ENCODE results near the gene MTCL1.

MTCL1 gene

GRCh38 chr18:8778386-8778785 is 73.0 kb downstream of the MTCL1 start:
- Histone ChIP-seq H4K20me1 (ENCODE audit: insufficient read depth, low read length) (no peaks in the 10 kb centered on the region), H3K9me3 (ENCODE audit: insufficient read depth, low read length, severe bottlenecking) (no peaks in the 10 kb centered on the region), H3K27ac (ENCODE audit: low read length) (no peak overlapping the region), H3K79me2 (ENCODE audit: insufficient read depth, low read length) (no peaks in the 10 kb centered on the region), H2AFZ (ENCODE audit: low read depth, low read length) (no peak overlapping the region), H3K4me3 (ENCODE audit: low read depth in 1 of 2, low read length in 2 of 2) (no peak overlapping the region), H3K9ac (ENCODE audit: low read depth, low read length) (no peak overlapping the region), H3K27me3 (ENCODE audit: insufficient read depth, low read length, poor library complexity) (no peaks in the 10 kb centered on the region), H3K4me2 (ENCODE audit: insufficient read depth, low read length) (no peak overlapping the region), H3K4me1 (ENCODE audit: insufficient read depth, low read length) (no peaks in the 10 kb centered on the region), H3K36me3 (ENCODE audit: insufficient read depth, low read length) (no peaks in the 10 kb centered on the region)
- no peak for TF ChIP-seq CTCF (IDR thresholded peaks at IDR 0.05; ENCODE audit: borderline replicate concordance, extremely low read depth, low read length, poor library complexity, severe bottlenecking)
- no peak for TF ChIP-seq EZH2 (IDR thresholded peaks at IDR 0.05; ENCODE audit: borderline replicate concordance, low read depth, low read length, severe bottlenecking)
- DNase-seq (no peak), ATAC-seq (ENCODE audit: insufficient read depth, low read depth) (no peak)

- H3K9ac ChIP-seq (ENCODE audit: low read depth, low read length) = no peak overlapping the region
Measured at GRCh38 chr18:8778824-8779223, 73.5 kb downstream of the MTCL1 start.

GRCh38 chr18:8779251-8779650 is 73.9 kb downstream of the MTCL1 start:
- Histone ChIP-seq H3K9me3 (ENCODE audit: insufficient read depth, low read length, severe bottlenecking) (no peaks in the 10 kb centered on the region), H3K4me3 (ENCODE audit: low read depth in 1 of 2, low read length in 2 of 2) (no peak overlapping the region), H3K27ac (ENCODE audit: low read length) (no peak overlapping the region), H3K36me3 (ENCODE audit: insufficient read depth, low read length) (no peaks in the 10 kb centered on the region), H3K27me3 (ENCODE audit: insufficient read depth, low read length, poor library complexity) (no peaks in the 10 kb centered on the region), H3K4me1 (ENCODE audit: insufficient read depth, low read length) (no peaks in the 10 kb centered on the region), H3K4me2 (ENCODE audit: insufficient read depth, low read length) (no peak overlapping the region), H3K79me2 (ENCODE audit: insufficient read depth, low read length) (no peaks in the 10 kb centered on the region), H2AFZ (ENCODE audit: low read depth, low read length) (no peak overlapping the region), H3K9ac (ENCODE audit: low read depth, low read length) (no peak overlapping the region), H4K20me1 (ENCODE audit: insufficient read depth, low read length) (no peaks in the 10 kb centered on the region)
- TF ChIP-seq CTCF (IDR thresholded peaks at IDR 0.05; ENCODE audit: borderline replicate concordance, extremely low read depth, low read length, poor library complexity, severe bottlenecking) (no peak), EZH2 (IDR thresholded peaks at IDR 0.05; ENCODE audit: borderline replicate concordance, low read depth, low read length, severe bottlenecking) (no peak)
- ATAC-seq (ENCODE audit: insufficient read depth, low read depth) (no peak), DNase-seq (no peak)

More at GRCh38 chr18:8778824-8779223, 73.5 kb downstream of the MTCL1 start:
- DNase-seq = no peak
- H3K27ac ChIP-seq (ENCODE audit: low read length) = no peak overlapping the region
- H3K27me3 ChIP-seq (ENCODE audit: insufficient read depth, low read length, poor library complexity) = no peaks in the 10 kb centered on the region
- TF ChIP-seq EZH2 (IDR thresholded peaks at IDR 0.05; ENCODE audit: borderline replicate concordance, low read depth, low read length, severe bottlenecking) = no peak
- no peak for TF ChIP-seq CTCF (IDR thresholded peaks at IDR 0.05; ENCODE audit: borderline replicate concordance, extremely low read depth, low read length, poor library complexity, severe bottlenecking)
- no peaks in the 10 kb centered on the region for H3K4me1 ChIP-seq (ENCODE audit: insufficient read depth, low read length)
- H3K36me3 ChIP-seq (ENCODE audit: insufficient read depth, low read length) = no peaks in the 10 kb centered on the region
- no peaks in the 10 kb centered on the region for H3K9me3 ChIP-seq (ENCODE audit: insufficient read depth, low read length, severe bottlenecking)
- no peaks in the 10 kb centered on the region for H4K20me1 ChIP-seq (ENCODE audit: insufficient read depth, low read length)
- ATAC-seq (ENCODE audit: insufficient read depth, low read depth) = no peak
- H2AFZ ChIP-seq (ENCODE audit: low read depth, low read length) = no peak overlapping the region
- no peaks in the 10 kb centered on the region for H3K79me2 ChIP-seq (ENCODE audit: insufficient read depth, low read length)
- H3K4me2 ChIP-seq (ENCODE audit: insufficient read depth, low read length) = no peak overlapping the region
- no peak overlapping the region for H3K4me3 ChIP-seq (ENCODE audit: low read depth in 1 of 2, low read length in 2 of 2)

GRCh38 chr18:8780227-8780626 is 74.9 kb downstream of the MTCL1 start:
- Histone ChIP-seq H4K20me1 (ENCODE audit: insufficient read depth, low read length) (no peaks in the 10 kb centered on the region), H3K9me3 (ENCODE audit: insufficient read depth, low read length, severe bottlenecking) (no peaks in the 10 kb centered on the region), H3K4me3 (ENCODE audit: low read depth in 1 of 2, low read length in 2 of 2) (no peak overlapping the region), H3K36me3 (ENCODE audit: insufficient read depth, low read length) (no peaks in the 10 kb centered on the region), H3K27ac (ENCODE audit: low read length) (no peak overlapping the region), H3K79me2 (ENCODE audit: insufficient read depth, low read length) (no peaks in the 10 kb centered on the region), H3K27me3 (ENCODE audit: insufficient read depth, low read length, poor library complexity) (no peaks in the 10 kb centered on the region), H2AFZ (ENCODE audit: low read depth, low read length) (no peak overlapping the region), H3K4me2 (ENCODE audit: insufficient read depth, low read length) (no peak overlapping the region), H3K4me1 (ENCODE audit: insufficient read depth, low read length) (no peaks in the 10 kb centered on the region), H3K9ac (ENCODE audit: low read depth, low read length) (no peak overlapping the region)
- no peak for TF ChIP-seq CTCF (IDR thresholded peaks at IDR 0.05; ENCODE audit: borderline replicate concordance, extremely low read depth, low read length, poor library complexity, severe bottlenecking)
- no peak for TF ChIP-seq EZH2 (IDR thresholded peaks at IDR 0.05; ENCODE audit: borderline replicate concordance, low read depth, low read length, severe bottlenecking)
- DNase-seq (no peak), ATAC-seq (ENCODE audit: insufficient read depth, low read depth) (no peak)
